HL-60/S4 treated with retinoic acid at 250 ng/mL for 4 days and 3 days (cell line): ENCODE data around the gene PRPH.
"Not testable (repeated sequence)": the region's sequence is repeated elsewhere in the genome, so short reads cannot be mapped to it uniquely, and the experiment has no call there.

Experiments
- in situ Hi-C: fragments of 300-500 bp; cut with MboI; formaldehyde crosslinking; loops from 2 replicates; pipeline ENCODE4 v1.7.0; 2022; ENCODE audit warnings: low sequenced_read_pairs

The PRPH gene

GRCh38 chr12:49295082-49295936 lies at the start of gene PRPH:
Gene PRPH, plus strand, starts transcription at chr12:49295147. Its CDS starts 54 bp downstream, at chr12:49295201.
- in situ Hi-C loops = no loop called here

GRCh38 chr12:49251357-49251756 lies 43.6 kb upstream of the PRPH start:
- in situ Hi-C loops = no loop called here

- in situ Hi-C loops = no loop called here
Observed at GRCh38 chr12:49253033-49253623, 41.8 kb upstream of the PRPH start.

GRCh38 chr12:49255456-49255855 lies 39.5 kb upstream of the PRPH start:
- in situ Hi-C loops = not testable (repeated sequence)

GRCh38 chr12:49255857-49256637 lies 38.9 kb upstream of the PRPH start:
- in situ Hi-C loops = no loop called here

GRCh38 chr12:49257508-49258184 lies 37.3 kb upstream of the PRPH start:
- in situ Hi-C loops = not testable (repeated sequence)

GRCh38 chr12:49259452-49259851 lies 35.5 kb upstream of the PRPH start:
- in situ Hi-C loops = no loop called here

- in situ Hi-C loops = no loop called here
Observed at GRCh38 chr12:49260166-49260565, 34.8 kb upstream of the PRPH start.

- in situ Hi-C loops = no loop called here
Observed at GRCh38 chr12:49260571-49261363, 34.2 kb upstream of the PRPH start.

- in situ Hi-C loops = no loop called here
Observed at GRCh38 chr12:49261721-49262120, 33.2 kb upstream of the PRPH start.

- in situ Hi-C loops = no loop called here
Observed at GRCh38 chr12:49263400-49263763, 31.6 kb upstream of the PRPH start.

- in situ Hi-C loops = no loop called here
Observed at GRCh38 chr12:49264466-49264872, 30.5 kb upstream of the PRPH start.

GRCh38 chr12:49264873-49265792 lies 29.8 kb upstream of the PRPH start, which contains the start of gene TUBA1C:
Gene TUBA1C, plus strand, starts transcription at chr12:49265082. Its CDS starts 100 bp downstream, at chr12:49265182.
- in situ Hi-C loops = no loop called here

- in situ Hi-C loops = not testable (repeated sequence)
Observed at GRCh38 chr12:49269191-49269590, 25.8 kb upstream of the PRPH start.

GRCh38 chr12:49272790-49273725 lies 21.9 kb upstream of the PRPH start:
- in situ Hi-C loops = no loop called here

- in situ Hi-C loops = no loop called here
Observed at GRCh38 chr12:49273726-49274395, 21.1 kb upstream of the PRPH start.

- in situ Hi-C loops = no loop called here
Observed at GRCh38 chr12:49274396-49275069, 20.4 kb upstream of the PRPH start.
